Measurements from ENCODE around the gene TMTC3. TPM values are rescaled to one million over a fixed set of nuclear protein-coding genes. Genes with fewer than 3 reads are reported as not detected.

TMTC3 gene
- total RNA-seq, 4 donors from 2014 or later, result 4.1 to 12.1 (median 8.3) TPM

DNA sequence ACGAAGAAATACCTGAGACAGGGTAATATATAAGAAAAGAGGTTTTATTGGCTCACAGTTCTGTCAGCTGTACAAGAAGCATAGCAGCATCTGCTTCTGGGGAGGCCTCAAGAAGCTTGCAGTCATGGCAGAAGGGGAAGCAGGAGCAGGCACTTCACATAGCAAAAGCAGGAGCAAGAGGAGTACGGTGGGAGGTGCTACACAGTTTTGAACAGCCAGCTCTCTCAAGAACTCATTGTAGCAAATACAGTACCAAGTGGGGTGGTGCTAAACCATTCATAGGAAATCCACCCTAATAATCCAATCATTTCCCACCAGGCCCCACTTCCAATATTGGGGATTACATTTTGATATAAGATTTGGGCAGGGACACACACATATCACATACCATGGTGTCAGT, 8.0 kb downstream of the TMTC3 start:
- Histone ChIP-seq H3K4me3 (no peak overlapping the region), H3K9me3 (no peaks in the 10 kb centered on the region), H3K27ac (no peak overlapping the region), H3K4me1 (peaks cover 0 to 12% (median 0%) of the 10 kb centered on the region in 4 donors), H3K36me3 (no peaks in the 10 kb centered on the region), H3K27me3 (no peaks in the 10 kb centered on the region)
- TF ChIP-seq, protein P1, sequence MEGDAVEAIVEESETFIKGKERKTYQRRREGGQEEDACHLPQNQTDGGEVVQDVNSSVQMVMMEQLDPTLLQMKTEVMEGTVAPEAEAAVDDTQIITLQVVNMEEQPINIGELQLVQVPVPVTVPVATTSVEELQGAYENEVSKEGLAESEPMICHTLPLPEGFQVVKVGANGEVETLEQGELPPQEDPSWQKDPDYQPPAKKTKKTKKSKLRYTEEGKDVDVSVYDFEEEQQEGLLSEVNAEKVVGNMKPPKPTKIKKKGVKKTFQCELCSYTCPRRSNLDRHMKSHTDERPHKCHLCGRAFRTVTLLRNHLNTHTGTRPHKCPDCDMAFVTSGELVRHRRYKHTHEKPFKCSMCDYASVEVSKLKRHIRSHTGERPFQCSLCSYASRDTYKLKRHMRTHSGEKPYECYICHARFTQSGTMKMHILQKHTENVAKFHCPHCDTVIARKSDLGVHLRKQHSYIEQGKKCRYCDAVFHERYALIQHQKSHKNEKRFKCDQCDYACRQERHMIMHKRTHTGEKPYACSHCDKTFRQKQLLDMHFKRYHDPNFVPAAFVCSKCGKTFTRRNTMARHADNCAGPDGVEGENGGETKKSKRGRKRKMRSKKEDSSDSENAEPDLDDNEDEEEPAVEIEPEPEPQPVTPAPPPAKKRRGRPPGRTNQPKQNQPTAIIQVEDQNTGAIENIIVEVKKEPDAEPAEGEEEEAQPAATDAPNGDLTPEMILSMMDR (IDR thresholded peaks at IDR 0.05), result no peak
- no peak for DNase-seq

DNA sequence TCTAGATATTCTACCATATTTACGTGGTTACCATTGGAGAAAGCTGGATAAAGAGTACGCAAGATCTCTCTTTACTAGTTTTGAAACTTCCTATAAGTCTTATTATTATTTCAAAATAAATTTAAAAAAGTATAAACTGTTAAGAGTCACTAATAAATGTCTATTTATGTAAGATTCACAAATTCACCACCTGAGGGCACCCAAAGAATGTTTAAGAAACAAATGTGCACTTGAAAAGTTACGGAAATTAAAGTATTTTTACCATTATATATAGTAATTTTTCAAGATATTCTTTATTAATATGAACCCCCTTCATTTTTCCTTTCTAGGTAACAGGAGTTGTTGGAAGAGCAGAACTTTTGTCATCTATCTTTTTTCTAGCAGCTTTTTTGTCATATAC, 11.9 kb downstream of the TMTC3 start:
- H3K9me3 ChIP-seq, result no peaks in the 10 kb centered on the region
- no peaks in the 10 kb centered on the region for H3K36me3 ChIP-seq
- H3K4me3 ChIP-seq, result no peak overlapping the region
- no peaks in the 10 kb centered on the region for H3K27me3 ChIP-seq
- no peak for TF ChIP-seq POLR2A (IDR thresholded peaks at IDR 0.05)
- TF ChIP-seq, protein P1 (IDR thresholded peaks at IDR 0.05), result peak in 3 of 6 experiments; percentile 25 to 37 (median 37)
- no peak overlapping the region for H3K27ac ChIP-seq
- H3K4me1 ChIP-seq, result no peaks in the 10 kb centered on the region
- no peak for DNase-seq

- H3K9me3 ChIP-seq, result no peaks in the 10 kb centered on the region
- H3K4me1 ChIP-seq, result no peaks in the 10 kb centered on the region
- no peak overlapping the region for H3K4me3 ChIP-seq
- no peak for DNase-seq
- H3K27me3 ChIP-seq, result no peaks in the 10 kb centered on the region
- no peak overlapping the region for H3K27ac ChIP-seq
- TF ChIP-seq, protein P1 (IDR thresholded peaks at IDR 0.05), result no peak
- TF ChIP-seq POLR2A (IDR thresholded peaks at IDR 0.05), result no peak
- no peaks in the 10 kb centered on the region for H3K36me3 ChIP-seq
These were observed 14.1 kb downstream of the TMTC3 start for GRCh38 chr12:88156075-88156654.

GRCh38 chr12:88163371-88163770, 21.3 kb downstream of the TMTC3 start:
- TF ChIP-seq, protein P1 (IDR thresholded peaks at IDR 0.05), result no peak
- no peak for TF ChIP-seq POLR2A (IDR thresholded peaks at IDR 0.05)
- no peak for DNase-seq
- Histone ChIP-seq H3K27ac (no peak overlapping the region), H3K36me3 (peaks cover 0 to 31% (median 0%) of the 10 kb centered on the region in 3 donors), H3K4me3 (no peak overlapping the region), H3K4me1 (peaks cover 0 to 3% (median 0%) of the 10 kb centered on the region in 4 donors), H3K27me3 (no peaks in the 10 kb centered on the region), H3K9me3 (no peaks in the 10 kb centered on the region)

- Histone ChIP-seq H3K4me1 (peaks cover 0 to 3% (median 0%) of the 10 kb centered on the region in 4 donors), H3K27ac (no peak overlapping the region), H3K27me3 (no peaks in the 10 kb centered on the region), H3K4me3 (no peak overlapping the region), H3K9me3 (no peaks in the 10 kb centered on the region), H3K36me3 (peaks cover 0 to 31% (median 0%) of the 10 kb centered on the region in 3 donors)
- DNase-seq, result no peak
- TF ChIP-seq, protein P1 (IDR thresholded peaks at IDR 0.05), result no peak
- TF ChIP-seq POLR2A (IDR thresholded peaks at IDR 0.05), result no peak
These were observed 24.1 kb downstream of the TMTC3 start for GRCh38 chr12:88166179-88166578.
